Dendritic cell treated with granulocyte-macrophage colony-stimulating factor and Interleukin-4, amounts not matched to agents 40 ng/mL and 50 ng/mL, for 4 days (primary cell): ENCODE measurements around the gene DSCAML1.

ENCODE experiments used
- H3K27ac Mint-ChIP-seq: one replicate; pipeline ENCODE4 v1.8.0; 2022; ENCODE audit warnings: mild to moderate bottlenecking, mixed read lengths
- H3K27me3 Mint-ChIP-seq: one replicate; pipeline ENCODE4 v1.8.0; 2022; ENCODE audit warnings: mild to moderate bottlenecking, mixed read lengths
- H3K36me3 Mint-ChIP-seq: one replicate; pipeline ENCODE4 v1.8.0; 2022; ENCODE audit warnings: low read depth, mixed read lengths
- H3K4me1 Mint-ChIP-seq: one replicate; pipeline ENCODE4 v1.8.0; 2022; ENCODE audit warnings: low read depth, mixed read lengths
- H3K4me3 Mint-ChIP-seq: one replicate; pipeline ENCODE4 v1.8.0; 2022; ENCODE audit warnings: mild to moderate bottlenecking, moderate library complexity, mixed read lengths
- H3K9me3 Mint-ChIP-seq: one replicate; pipeline ENCODE4 v1.8.0; 2022; ENCODE audit warnings: mixed read lengths
- intact Hi-C: fragments of 100-400 bp; cut with micrococcal nuclease; formaldehyde crosslinking; loops from one replicate; pipeline ENCODE4 v1.15.0; 2022

DSCAML1 gene

DNA sequence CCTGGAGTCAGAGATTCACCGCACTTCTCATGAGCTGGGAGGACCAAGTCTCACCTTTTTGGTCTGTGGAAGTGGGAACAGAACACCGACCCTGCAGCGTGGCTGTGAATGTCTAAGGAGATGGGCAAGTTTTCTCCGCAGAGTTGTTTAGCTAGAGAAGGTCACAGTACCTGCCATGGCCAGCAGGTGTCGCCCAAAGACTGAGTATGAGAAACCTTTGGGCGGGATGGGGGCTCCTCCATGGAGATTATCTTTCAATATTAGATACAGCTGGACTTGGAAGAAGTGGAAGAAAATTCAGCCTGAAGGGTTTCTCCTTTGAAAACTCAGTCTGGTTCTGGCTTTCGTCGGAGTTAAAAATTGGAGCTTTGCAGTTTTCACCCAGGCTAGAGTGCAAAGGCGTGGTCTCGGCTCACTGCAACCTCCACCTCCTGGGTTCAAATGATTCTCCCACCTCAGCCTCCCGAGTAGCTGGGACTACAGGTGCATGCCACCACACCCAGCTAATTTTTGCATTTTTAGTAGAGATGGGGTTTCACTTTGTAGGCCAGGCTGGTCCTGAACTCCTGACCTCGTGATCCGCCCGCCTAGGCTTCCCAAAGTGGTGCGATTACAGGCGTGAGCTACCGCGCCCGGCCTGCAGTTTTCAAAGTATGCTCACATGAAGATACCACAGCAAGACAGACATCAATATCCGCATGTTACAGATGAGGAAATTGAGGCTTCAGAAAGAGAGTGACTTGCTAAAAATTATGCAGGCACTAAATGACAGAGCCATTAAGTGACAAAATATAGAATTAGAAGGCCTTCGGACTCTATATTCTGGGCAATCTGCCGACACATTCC lies 10.7 kb upstream of the DSCAML1 start:
- Mint-ChIP-seq H3K4me3 (no peak overlapping the region), H3K36me3 (no peaks in the 10 kb centered on the region), H3K27me3 (peaks cover 7% of the 10 kb centered on the region), H3K9me3 (no peaks in the 10 kb centered on the region), H3K4me1 (peaks cover 75% of the 10 kb centered on the region), H3K27ac (peak overlapping the region; percentile 29)
- intact Hi-C loops, result loop anchor here (1.0 kb wide), 1 partner anchor 11 kb away; no protein-coding TSS in a partner anchor

DNA sequence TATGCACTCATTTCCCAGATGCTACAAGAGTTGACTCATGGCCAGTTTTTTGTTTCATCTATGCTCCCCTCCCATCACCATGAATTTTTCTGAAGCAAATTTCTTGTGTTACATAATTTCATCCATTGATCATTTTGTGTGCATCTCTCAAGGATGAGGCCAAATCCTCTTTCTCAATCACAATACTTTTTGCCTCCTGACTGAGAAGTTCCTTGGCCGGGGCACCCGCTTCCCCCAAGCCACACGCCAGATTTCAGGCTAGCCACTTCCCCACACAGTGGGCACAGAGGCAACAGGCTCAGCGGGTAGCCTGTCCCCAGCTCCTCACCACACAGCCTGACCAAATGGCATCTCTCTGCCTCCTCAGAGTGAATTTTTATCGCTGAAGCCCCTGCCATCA lies 9.8 kb upstream of the DSCAML1 start:
- Mint-ChIP-seq H3K4me3 (no peak overlapping the region), H3K4me1 (peaks cover 67% of the 10 kb centered on the region), H3K36me3 (no peaks in the 10 kb centered on the region), H3K9me3 (no peaks in the 10 kb centered on the region), H3K27ac (peak overlapping the region; percentile 30), H3K27me3 (peaks cover 8% of the 10 kb centered on the region)
- intact Hi-C loops, result loop anchor here (1.0 kb wide), 1 partner anchor 11 kb away; no protein-coding TSS in a partner anchor

DNA sequence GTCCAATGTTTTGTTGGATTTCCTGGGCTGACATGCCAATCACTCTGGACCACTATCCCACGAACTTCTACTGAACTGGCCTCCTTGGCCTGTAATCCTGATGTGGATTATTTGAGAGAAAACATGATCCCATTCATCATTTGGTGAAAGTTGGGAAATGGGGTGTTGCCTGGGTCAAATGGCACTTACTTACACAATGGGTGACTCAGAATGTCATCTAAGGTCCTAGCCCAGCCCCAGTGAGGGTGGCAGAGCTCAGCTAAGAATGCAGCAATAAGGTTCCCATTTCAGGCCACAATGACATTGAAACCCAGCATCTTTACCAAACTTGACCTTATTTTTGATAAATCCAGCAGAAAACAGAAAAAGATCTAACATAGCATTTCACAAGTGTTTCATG lies 8.0 kb upstream of the DSCAML1 start:
- Mint-ChIP-seq H3K9me3 (no peaks in the 10 kb centered on the region), H3K27ac (no peak overlapping the region), H3K36me3 (no peaks in the 10 kb centered on the region), H3K27me3 (peaks cover 13% of the 10 kb centered on the region), H3K4me3 (no peak overlapping the region), H3K4me1 (peaks cover 55% of the 10 kb centered on the region)
- intact Hi-C loops, result no loop called here

DNA sequence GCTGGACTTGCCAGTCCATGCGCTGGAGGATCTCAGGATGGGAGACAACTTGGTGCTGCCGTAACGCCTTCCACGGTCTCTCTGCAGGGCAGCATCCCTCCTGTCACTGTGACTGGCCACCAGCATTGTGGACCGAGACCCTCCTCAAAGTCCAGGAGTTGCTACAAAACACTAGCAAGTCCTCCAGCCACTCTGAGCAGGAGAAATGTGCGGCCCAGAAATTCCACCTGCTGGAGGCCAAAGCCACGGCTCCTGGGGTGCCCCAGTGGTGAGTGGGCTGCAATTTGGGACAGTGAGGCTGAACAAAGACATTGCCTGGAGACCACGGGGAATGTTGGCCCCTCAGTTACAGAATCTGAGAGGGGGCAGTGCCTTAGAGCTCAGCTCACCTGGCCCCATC lies 6.9 kb upstream of the DSCAML1 start:
- peaks cover 24% of the 10 kb centered on the region for H3K27me3 Mint-ChIP-seq
- no peaks in the 10 kb centered on the region for H3K9me3 Mint-ChIP-seq
- no peaks in the 10 kb centered on the region for H3K36me3 Mint-ChIP-seq
- no peak overlapping the region for H3K4me3 Mint-ChIP-seq
- intact Hi-C loops, result no loop called here
- H3K27ac Mint-ChIP-seq, result no peak overlapping the region
- peaks cover 44% of the 10 kb centered on the region for H3K4me1 Mint-ChIP-seq

DNA sequence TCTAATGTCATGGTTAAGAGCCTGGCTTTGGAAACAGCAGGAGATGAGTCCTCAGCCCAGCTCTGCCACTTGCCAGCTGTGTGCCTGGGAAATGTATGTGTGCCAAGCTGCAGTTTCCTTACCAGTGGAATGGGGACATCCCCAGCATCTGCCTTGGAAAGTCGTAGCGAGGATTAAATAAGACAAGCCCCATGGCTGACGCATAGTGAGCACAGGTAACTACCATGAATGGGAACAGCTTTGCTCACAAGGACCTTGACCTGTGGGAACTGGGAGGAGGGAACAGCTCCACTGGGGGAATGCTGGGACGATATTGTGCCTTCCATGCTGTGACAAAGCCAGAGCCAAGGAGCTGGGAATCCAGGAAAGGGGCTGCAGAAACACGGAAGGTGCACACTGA lies 2.6 kb upstream of the DSCAML1 start:
- H3K9me3 Mint-ChIP-seq, result no peaks in the 10 kb centered on the region
- H3K27me3 Mint-ChIP-seq, result peaks cover 63% of the 10 kb centered on the region
- H3K36me3 Mint-ChIP-seq, result no peaks in the 10 kb centered on the region
- peaks cover 21% of the 10 kb centered on the region for H3K4me1 Mint-ChIP-seq
- no peak overlapping the region for H3K4me3 Mint-ChIP-seq
- H3K27ac Mint-ChIP-seq, result no peak overlapping the region
- intact Hi-C loops, result no loop called here

DNA sequence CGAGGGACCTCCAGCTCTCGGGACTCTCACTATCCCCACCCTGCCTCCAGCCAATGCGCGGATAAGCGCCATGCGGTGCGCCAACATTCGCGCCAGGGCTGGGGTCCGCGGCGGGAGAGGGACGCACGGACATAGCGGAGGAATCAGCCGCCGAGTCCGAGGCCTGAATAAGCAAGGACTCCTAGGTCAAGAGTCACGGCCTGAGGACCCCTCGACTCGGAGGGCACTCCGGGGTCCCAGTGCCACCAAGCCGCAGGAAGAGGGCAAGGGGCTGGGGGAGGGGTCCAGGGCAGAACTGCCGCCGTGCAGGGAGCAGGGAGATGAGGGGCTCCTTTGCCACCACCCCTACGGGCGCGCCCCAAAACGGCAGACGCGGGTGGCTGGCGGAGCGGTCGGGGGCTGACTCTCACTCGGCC lies 552 bp downstream of the DSCAML1 start:
- H3K27me3 Mint-ChIP-seq, result peaks cover 87% of the 10 kb centered on the region
- H3K4me1 Mint-ChIP-seq, result peaks cover 17% of the 10 kb centered on the region
- H3K36me3 Mint-ChIP-seq, result no peaks in the 10 kb centered on the region
- intact Hi-C loops, result no loop called here
- H3K9me3 Mint-ChIP-seq, result no peaks in the 10 kb centered on the region
- no peak overlapping the region for H3K4me3 Mint-ChIP-seq
- no peak overlapping the region for H3K27ac Mint-ChIP-seq

DNA sequence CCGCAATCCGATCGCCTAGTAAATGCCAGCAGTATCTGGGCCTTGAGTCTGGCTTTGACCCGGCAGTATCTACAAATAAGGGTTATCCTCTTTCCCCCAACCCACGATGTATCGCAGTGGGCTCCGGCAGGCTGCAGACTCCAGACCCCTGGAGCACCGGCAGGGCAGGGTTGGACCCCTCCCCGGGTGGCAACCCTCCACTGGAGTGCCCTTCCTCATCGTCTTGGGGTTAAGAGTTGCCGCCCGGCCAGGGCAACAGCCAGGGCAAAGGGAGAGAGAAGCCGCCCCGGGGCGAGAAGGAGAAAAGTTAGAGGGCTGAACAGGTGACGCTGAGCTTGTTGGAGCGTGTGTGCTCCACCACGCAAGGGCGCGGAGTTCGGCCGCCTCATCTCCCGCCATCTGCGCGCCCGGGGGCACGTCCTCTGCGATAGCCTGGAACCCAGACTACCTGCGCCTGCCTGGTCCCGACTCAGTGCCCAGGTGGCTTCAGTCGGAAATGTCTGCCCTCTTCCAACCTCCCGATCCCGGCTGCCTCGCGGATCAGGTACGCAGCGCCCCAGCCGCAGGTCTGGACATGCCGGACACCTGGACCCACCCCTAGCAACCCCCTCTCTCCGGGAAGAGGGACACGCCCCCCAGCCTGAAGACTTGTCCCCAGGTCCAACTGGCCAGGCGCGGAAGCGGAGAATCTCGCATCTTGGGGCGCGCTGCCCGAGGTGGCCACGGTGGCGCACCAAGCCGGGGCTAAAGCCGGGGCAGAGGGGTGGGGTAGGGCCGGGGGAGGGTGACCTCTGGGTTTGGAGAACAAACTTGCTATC lies 1.2 kb downstream of the DSCAML1 start:
- Mint-ChIP-seq H3K9me3 (no peaks in the 10 kb centered on the region), H3K27me3 (peaks cover 91% of the 10 kb centered on the region), H3K4me3 (no peak overlapping the region), H3K4me1 (peaks cover 17% of the 10 kb centered on the region), H3K36me3 (no peaks in the 10 kb centered on the region), H3K27ac (no peak overlapping the region)
- intact Hi-C loops, result no loop called here

DNA sequence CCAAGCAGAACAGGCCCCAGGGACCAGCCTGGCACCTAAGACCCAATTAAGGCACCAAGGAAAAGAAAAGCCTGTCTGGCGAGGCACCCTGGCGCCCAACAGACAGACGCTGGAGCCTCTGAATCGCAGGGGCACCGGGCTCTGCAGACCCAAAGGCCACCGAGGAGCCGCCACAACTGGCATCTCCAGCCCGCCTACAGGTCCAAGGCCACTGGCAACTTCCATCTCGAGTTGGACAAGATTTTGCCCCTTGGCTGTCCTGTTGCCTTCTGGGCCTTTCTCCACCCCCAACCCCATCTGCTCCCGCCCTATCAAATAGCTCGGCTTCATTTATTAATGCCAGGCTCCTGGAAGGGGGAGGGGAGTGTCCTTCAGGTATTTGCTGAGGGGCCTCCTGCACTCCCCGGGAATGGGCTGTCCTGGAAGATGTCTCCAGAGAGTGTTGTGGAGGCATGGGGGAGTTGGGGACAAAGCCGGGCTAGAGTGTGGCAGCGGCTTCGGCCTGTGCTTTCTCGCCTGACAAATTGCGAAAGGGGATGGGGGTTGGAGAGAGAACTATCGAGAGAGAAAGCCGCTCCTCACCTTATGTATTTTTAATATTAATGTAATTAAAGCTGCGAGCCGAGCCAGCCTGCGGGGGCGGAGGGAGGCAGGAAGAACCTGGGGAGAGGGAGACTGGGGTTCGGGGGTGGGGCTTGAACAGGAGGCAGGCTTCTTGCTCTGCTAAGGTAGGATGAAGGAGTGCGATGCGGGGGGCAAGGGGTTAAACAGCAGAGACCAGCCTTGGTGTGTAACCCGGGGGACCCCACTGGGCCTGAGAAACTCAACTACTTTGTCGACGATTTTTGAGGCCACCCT lies 2.0 kb downstream of the DSCAML1 start:
- no peaks in the 10 kb centered on the region for H3K9me3 Mint-ChIP-seq
- H3K27ac Mint-ChIP-seq, result no peak overlapping the region
- H3K4me1 Mint-ChIP-seq, result peaks cover 17% of the 10 kb centered on the region
- intact Hi-C loops, result no loop called here
- H3K36me3 Mint-ChIP-seq, result no peaks in the 10 kb centered on the region
- H3K4me3 Mint-ChIP-seq, result no peak overlapping the region
- peaks cover 88% of the 10 kb centered on the region for H3K27me3 Mint-ChIP-seq

DNA sequence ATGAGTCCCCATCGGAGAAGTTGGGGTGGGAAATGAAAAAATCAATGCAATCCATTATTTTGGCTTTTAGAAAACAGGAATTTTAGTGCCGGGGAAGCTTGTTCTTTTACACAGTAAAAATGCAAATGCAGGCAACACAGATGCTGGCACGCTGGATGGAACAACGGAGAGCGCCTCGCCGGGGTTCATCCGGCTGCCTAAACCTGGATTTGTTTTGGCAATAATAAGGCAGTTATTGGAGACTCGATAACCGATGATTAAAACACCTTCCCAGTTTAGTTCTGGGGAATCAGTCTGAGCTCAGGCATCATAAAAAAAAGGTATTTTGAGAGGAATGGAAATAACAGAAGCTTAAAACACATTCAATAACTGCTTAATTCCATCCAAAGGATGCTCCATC lies 2.9 kb downstream of the DSCAML1 start:
- peaks cover 81% of the 10 kb centered on the region for H3K27me3 Mint-ChIP-seq
- no peak overlapping the region for H3K4me3 Mint-ChIP-seq
- intact Hi-C loops, result no loop called here
- H3K36me3 Mint-ChIP-seq, result no peaks in the 10 kb centered on the region
- no peaks in the 10 kb centered on the region for H3K9me3 Mint-ChIP-seq
- H3K27ac Mint-ChIP-seq, result no peak overlapping the region
- H3K4me1 Mint-ChIP-seq, result peaks cover 17% of the 10 kb centered on the region

DNA sequence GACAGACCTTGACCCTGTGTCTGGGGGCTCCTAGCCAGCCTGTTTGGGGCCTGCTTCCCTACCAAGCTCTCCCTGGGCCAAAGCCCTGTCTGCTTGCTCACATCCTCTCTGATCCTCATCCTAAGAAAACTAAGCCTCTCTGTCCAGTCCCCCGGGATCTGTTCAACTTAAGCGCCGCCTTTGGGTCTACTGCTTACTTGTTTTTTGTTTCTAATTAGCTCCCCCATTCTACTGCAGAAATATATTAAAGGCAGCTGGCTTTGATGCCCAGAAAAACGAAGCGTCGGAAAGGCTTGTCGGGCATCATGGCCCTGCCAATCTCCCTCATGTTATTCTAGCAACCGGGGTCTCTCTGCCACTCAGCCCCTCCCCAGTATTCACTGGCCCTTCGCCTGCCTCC lies 3.4 kb downstream of the DSCAML1 start:
- H3K36me3 Mint-ChIP-seq, result no peaks in the 10 kb centered on the region
- H3K4me3 Mint-ChIP-seq, result no peak overlapping the region
- no peak overlapping the region for H3K27ac Mint-ChIP-seq
- H3K4me1 Mint-ChIP-seq, result peaks cover 17% of the 10 kb centered on the region
- H3K9me3 Mint-ChIP-seq, result no peaks in the 10 kb centered on the region
- H3K27me3 Mint-ChIP-seq, result peaks cover 79% of the 10 kb centered on the region
- intact Hi-C loops, result no loop called here

DNA sequence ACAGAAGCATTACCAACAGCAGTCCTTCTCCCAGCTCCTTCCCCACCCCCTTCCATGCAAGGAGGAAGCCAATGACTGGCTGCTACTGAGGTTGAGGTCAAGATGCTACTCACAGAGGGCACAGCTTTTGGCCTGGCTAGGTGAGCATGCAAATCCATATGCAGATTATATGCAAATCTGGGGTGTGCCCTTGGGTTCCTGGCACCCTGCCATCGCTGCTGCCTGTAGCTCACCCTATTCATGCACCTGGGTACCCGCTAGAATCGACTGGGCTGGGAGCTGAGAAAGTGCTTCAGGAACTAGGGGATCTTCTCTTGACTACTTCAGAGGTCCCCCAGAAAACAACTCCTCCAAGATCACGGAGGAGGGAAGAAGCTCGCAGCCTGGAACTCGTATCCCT lies 4.0 kb downstream of the DSCAML1 start:
- Mint-ChIP-seq H3K4me3 (no peak overlapping the region), H3K27ac (no peak overlapping the region), H3K36me3 (no peaks in the 10 kb centered on the region), H3K4me1 (peaks cover 17% of the 10 kb centered on the region), H3K9me3 (no peaks in the 10 kb centered on the region), H3K27me3 (peaks cover 80% of the 10 kb centered on the region)
- intact Hi-C loops, result no loop called here

DNA sequence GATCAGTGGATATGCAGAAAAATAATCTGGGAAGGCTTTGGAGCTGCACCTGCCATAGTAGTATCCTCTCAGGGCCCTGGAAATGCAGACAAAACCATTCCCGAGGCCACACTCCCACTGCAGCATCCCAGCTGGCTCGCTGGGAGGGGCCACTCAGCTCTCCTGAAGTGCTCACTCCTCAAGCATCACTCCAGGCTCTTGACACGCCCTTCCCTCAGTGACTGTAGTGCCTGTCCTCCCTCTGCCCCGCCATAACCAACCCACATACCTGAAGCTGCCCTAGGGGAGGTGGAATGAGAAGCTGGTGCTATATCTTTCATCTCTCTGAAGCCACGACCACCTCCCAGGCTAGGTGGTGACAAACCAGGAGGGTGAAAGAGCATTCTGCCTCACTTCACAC lies 4.8 kb downstream of the DSCAML1 start:
- Mint-ChIP-seq H3K4me3 (no peak overlapping the region), H3K4me1 (peaks cover 17% of the 10 kb centered on the region), H3K9me3 (no peaks in the 10 kb centered on the region), H3K27ac (no peak overlapping the region), H3K27me3 (peaks cover 74% of the 10 kb centered on the region), H3K36me3 (no peaks in the 10 kb centered on the region)
- intact Hi-C loops, result no loop called here

DNA sequence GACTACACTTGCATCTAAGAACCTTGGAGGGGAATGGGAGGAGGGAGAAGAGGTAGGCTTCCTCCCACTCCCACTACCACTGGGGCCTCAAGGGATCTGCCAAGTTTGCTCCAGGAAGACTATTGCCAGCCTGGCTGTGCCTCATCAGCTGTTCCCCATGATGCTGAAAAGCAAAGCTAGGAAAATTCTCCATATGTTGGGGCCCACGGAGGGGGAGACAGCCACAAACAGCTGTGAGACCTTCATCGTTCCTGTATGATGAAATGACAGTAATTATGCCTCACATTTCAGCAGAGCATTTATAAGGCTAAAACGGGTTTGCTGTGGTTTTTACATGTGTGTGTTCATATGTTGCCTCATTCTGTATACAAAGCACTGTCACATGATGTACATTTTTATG lies 6.7 kb downstream of the DSCAML1 start:
- Mint-ChIP-seq H3K27ac (no peak overlapping the region), H3K36me3 (no peaks in the 10 kb centered on the region)

DNA sequence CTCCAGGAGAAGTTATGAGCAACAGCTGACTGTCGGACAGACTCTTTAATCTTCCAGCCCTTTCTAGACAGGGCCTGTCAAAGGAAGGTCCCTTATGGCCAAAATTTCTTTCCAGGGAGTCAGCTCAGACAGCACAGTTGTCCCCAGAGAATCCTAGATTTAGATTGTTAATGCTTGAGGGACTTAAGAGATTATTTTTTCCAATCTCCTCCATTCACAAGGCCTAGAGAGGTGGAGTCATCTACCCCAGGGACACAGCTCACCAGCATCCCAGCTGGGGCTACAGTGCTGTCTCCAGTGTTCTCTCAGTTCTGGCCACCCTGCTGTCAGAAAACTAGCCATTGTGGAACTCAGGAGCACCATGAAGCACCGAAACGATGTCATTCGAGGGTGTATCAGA lies 7.8 kb downstream of the DSCAML1 start:
- Mint-ChIP-seq H3K36me3 (no peaks in the 10 kb centered on the region), H3K4me3 (no peak overlapping the region), H3K27ac (no peak overlapping the region), H3K27me3 (peaks cover 65% of the 10 kb centered on the region), H3K9me3 (no peaks in the 10 kb centered on the region), H3K4me1 (no peaks in the 10 kb centered on the region)
- intact Hi-C loops, result no loop called here

More for the DNA sequence above, 6.7 kb downstream of the DSCAML1 start:
- intact Hi-C loops, result no loop called here
- Mint-ChIP-seq H3K27me3 (peaks cover 69% of the 10 kb centered on the region), H3K9me3 (no peaks in the 10 kb centered on the region), H3K4me1 (peaks cover 5% of the 10 kb centered on the region), H3K4me3 (no peak overlapping the region)
